C4-2B (cell line): ENCODE data around the gene ARHGEF28.

Experiments used
- ZFX ChIP-seq: fragments of 450-650 bp; IDR thresholded peaks from 2 replicates; pipeline ENCODE4 v1.6.1; 2017
- TF ChIP-seq, protein P1 (sequence below): fragments of 450-650 bp; conservative IDR thresholded peaks from 2 replicates; pipeline ENCODE4 v1.5.1; 2017; ENCODE audit warnings: mild to moderate bottlenecking

DNA sequence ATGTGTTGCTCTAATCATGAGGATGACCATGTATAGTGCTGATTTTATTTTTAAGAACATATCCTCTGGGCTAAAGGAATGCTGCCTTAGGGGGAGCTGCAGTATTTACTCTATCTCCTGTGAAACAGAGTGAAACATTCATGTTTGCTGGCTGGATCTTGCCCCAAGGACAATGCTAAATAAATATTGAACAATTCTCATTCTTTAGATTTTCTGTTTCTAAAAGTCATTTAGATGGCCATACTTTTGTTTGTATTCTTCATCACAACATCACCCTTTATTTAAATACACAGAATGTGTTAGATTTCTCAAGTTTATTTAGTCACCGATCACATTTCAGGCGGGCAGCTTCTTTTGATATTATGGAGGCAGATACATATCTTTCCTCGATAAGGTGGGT lies 103.3 kb downstream of the ARHGEF28 start:
- TF ChIP-seq, protein P1, sequence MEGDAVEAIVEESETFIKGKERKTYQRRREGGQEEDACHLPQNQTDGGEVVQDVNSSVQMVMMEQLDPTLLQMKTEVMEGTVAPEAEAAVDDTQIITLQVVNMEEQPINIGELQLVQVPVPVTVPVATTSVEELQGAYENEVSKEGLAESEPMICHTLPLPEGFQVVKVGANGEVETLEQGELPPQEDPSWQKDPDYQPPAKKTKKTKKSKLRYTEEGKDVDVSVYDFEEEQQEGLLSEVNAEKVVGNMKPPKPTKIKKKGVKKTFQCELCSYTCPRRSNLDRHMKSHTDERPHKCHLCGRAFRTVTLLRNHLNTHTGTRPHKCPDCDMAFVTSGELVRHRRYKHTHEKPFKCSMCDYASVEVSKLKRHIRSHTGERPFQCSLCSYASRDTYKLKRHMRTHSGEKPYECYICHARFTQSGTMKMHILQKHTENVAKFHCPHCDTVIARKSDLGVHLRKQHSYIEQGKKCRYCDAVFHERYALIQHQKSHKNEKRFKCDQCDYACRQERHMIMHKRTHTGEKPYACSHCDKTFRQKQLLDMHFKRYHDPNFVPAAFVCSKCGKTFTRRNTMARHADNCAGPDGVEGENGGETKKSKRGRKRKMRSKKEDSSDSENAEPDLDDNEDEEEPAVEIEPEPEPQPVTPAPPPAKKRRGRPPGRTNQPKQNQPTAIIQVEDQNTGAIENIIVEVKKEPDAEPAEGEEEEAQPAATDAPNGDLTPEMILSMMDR: 0 out of 2 replicates have a peak, but pooled peaks have one; percentile 8
- no peak for TF ChIP-seq ZFX
